BJ (cell line): ENCODE data around the gene CRTC1. TPM values are rescaled to one million over a fixed set of nuclear protein-coding genes. Genes with fewer than 3 reads are reported as not detected.

Source experiments
- CTCF ChIA-PET: fragments of 350-600 bp; formaldehyde crosslinking; extraction: SDS; loops from one replicate; lab custom pipeline; 2021; ENCODE audit warnings: antibody characterized with exemption, inconsistent platforms; lab: Yijun Ruan, JAX
- POLR2A ChIA-PET: fragments of 300-600 bp; sonication (Branson Sonifier 250); formaldehyde crosslinking; extraction: SDS; loops from one replicate; lab custom pipeline; 2021; ENCODE audit warnings: antibody characterized with exemption; lab: Charles Lee
- DNase-seq: peaks from one replicate; pipeline ENCODE4 v3.0.0-alpha.2; 2011; ENCODE audit warnings: low read depth
- H3K27me3 ChIP-seq: 2 replicates; pipeline ENCODE4 v1.6.0; 2011; ENCODE audit warnings: low read length; ENCODE audit not compliant: control insufficient read depth, insufficient read depth
- H3K36me3 ChIP-seq: 2 replicates; pipeline ENCODE4 v1.5.1; 2011; ENCODE audit warnings: low read length; ENCODE audit not compliant: control insufficient read depth, insufficient read depth
- H3K4me3 ChIP-seq: 2 replicates; pipeline ENCODE4 v1.5.1; 2011; ENCODE audit warnings: low read depth, mild to moderate bottlenecking, control low read depth, low read length
- CTCF ChIP-seq: IDR thresholded peaks from 2 replicates; pipeline ENCODE4 v1.5.1; 2011; ENCODE audit warnings: low read depth, mild to moderate bottlenecking, control low read depth, inconsistent platforms, low read length, moderate library complexity; ENCODE audit not compliant: insufficient read depth
- polyA plus RNA-seq: library from polyadenylated mRNA; depleted of rRNA; stranded (reverse); fragments of >200 nt; gene quantifications from 2 replicates; pipeline ENCODE4 v1.2.3, GENCODE V29; 2011

The CRTC1 gene
- polyA plus RNA-seq, 1 experiment: 1.5 TPM

GRCh38 chr19:18788529-18789421 lies 105.3 kb downstream of the CRTC1 start:
- H3K27me3 ChIP-seq: peaks cover 36% of the 10 kb centered on the region
- no peak for DNase-seq

GRCh38 chr19:18789422-18789869 lies 106.0 kb downstream of the CRTC1 start:
- Histone ChIP-seq H3K27me3 (peaks cover 36% of the 10 kb centered on the region), H3K4me3 (peak overlapping the region; percentile 19), H3K36me3 (no peaks in the 10 kb centered on the region)
- TF ChIP-seq CTCF: no peak
- POLR2A ChIA-PET: no interaction called here
- DNase-seq: no peak
- CTCF ChIA-PET: no interaction called here

More at GRCh38 chr19:18788529-18789421, 105.3 kb downstream of the CRTC1 start:
- CTCF ChIA-PET: no interaction called here
- TF ChIP-seq CTCF: no peak
- Histone ChIP-seq H3K36me3 (no peaks in the 10 kb centered on the region), H3K4me3 (no peak overlapping the region)
- POLR2A ChIA-PET: no interaction called here

GRCh38 chr19:18789883-18790565 lies 106.5 kb downstream of the CRTC1 start:
- TF ChIP-seq CTCF: no peak
- H3K27me3 ChIP-seq: peaks cover 36% of the 10 kb centered on the region
- peak overlapping the region; percentile 23 for H3K4me3 ChIP-seq
- no peak for DNase-seq
- POLR2A ChIA-PET: no interaction called here
- no peaks in the 10 kb centered on the region for H3K36me3 ChIP-seq
- CTCF ChIA-PET: no interaction called here

- Histone ChIP-seq H3K36me3 (no peaks in the 10 kb centered on the region), H3K4me3 (peak within 1 kb of the TSS; percentile 23; the same call in 1 of the 2 replicates), H3K27me3 (peaks cover 36% of the 10 kb centered on the region)
- CTCF ChIA-PET: no interaction called here
- no peak for DNase-seq
- TF ChIP-seq CTCF: no peak
- POLR2A ChIA-PET: no interaction called here
Observed at GRCh38 chr19:18790566-18791314, 107.3 kb downstream of the CRTC1 start, which contains the start of gene COMP. TSS of gene COMP (minus strand) at chr19:18791305. CDS start at chr19:18791269, 36 bp downstream.
